Measurements from ENCODE around the gene MTR. TPM values are rescaled to one million over a fixed set of nuclear protein-coding genes. Genes with fewer than 3 reads are reported as not detected.

Gene MTR
- total RNA-seq, 1 experiment from 2014 or later, result 35.5 TPM

DNA sequence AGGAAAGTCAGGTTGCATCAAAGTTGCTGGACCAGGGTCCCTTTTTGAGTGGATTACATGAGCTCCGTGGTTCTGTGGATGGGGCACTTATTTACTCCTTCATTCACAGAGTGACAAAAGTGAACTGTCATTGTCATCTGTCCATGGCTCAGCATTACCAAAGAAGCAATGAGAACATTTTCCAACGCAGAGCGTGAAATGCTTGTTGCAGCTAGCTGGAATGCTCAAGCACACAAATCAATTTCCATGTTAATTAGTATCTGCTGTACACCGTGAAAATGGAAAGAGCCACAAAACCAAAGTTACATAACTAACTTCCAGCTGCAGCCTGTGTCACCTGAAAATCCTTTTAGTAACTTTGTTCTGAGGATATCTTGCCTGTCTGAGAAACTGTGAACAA lies 130.3 kb downstream of the MTR start:
- no CpG with 5 or more reads among the region's 4 CpGs for WGBS (ENCODE audit: extremely low coverage, insufficient read length, low lambda C conversion rate)
- Histone ChIP-seq H2BK12ac (ENCODE audit: insufficient read length, low read depth, low read length) (no peak overlapping the region), H3K9ac (ENCODE audit: extremely low read depth, insufficient read length, low read length) (no peak overlapping the region), H4K20me1 (ENCODE audit: control insufficient read depth, insufficient read depth, insufficient read length) (no peaks in the 10 kb centered on the region), H3K23me2 (ENCODE audit: insufficient read length, low read depth, low read length, poor library complexity, severe bottlenecking) (no peaks in the 10 kb centered on the region), H3K79me2 (ENCODE audit: insufficient read depth, low read length) (no peaks in the 10 kb centered on the region), H3K4me1 (ENCODE audit: insufficient read depth, low read length) (no peaks in the 10 kb centered on the region), H2BK5ac (ENCODE audit: insufficient read length, low read length) (no peak overlapping the region), H2BK15ac (ENCODE audit: low read depth, low read length) (no peak overlapping the region), H3K79me1 (ENCODE audit: insufficient read depth, low read depth, low read length, poor library complexity, severe bottlenecking) (no peaks in the 10 kb centered on the region), H2BK20ac (ENCODE audit: low read depth, low read length, poor library complexity, severe bottlenecking) (no peak overlapping the region), H2BK120ac (ENCODE audit: low read depth, low read length, poor library complexity, severe bottlenecking) (no peak overlapping the region), H3K27ac (ENCODE audit: insufficient read length, low read depth, low read length) (no peak overlapping the region), H3K4ac (ENCODE audit: low read depth, low read length) (no peak overlapping the region), H4K5ac (ENCODE audit: insufficient read length, low read depth, low read length) (no peak overlapping the region), H2AFZ (ENCODE audit: low read length) (no peak overlapping the region), H3K27me3 (ENCODE audit: insufficient read depth, low read length) (no peaks in the 10 kb centered on the region), H4K91ac (ENCODE audit: insufficient read length, low read depth, low read length) (no peak overlapping the region), H2AK5ac (ENCODE audit: insufficient read length, low read length) (no peak overlapping the region), H3T11ph (ENCODE audit: low read length) (no peak overlapping the region), H3K56ac (ENCODE audit: insufficient read length, low read depth, low read length) (no peak overlapping the region), H4K8ac (replicated peaks; ENCODE audit: insufficient read length, low read depth, low read length) (no peak overlapping the region), H3K9me3 (ENCODE audit: control insufficient read depth, low read depth, low read length) (peaks cover 6% of the 10 kb centered on the region), H3K18ac (ENCODE audit: insufficient read length, low read depth, low read length) (no peak overlapping the region), H3K4me2 (ENCODE audit: insufficient read depth, insufficient read length, low read length) (no peak overlapping the region), H3K14ac (ENCODE audit: insufficient read depth, low read length) (no peak overlapping the region), H3K23ac (ENCODE audit: insufficient read length, low read depth, low read length) (no peak overlapping the region)
- peaks cover 0 to 3% of the 10 kb centered on the region in 2 experiments; a peak in 2 of 5 replicates for H3K9me3 Mint-ChIP-seq
- no peak overlapping the region for H3K4me3 Mint-ChIP-seq
- H3K4me1 Mint-ChIP-seq, result peaks cover 7 to 8% of the 10 kb centered on the region in 2 experiments
- no peak overlapping the region for H3K27ac Mint-ChIP-seq
- H3K36me3 Mint-ChIP-seq (ENCODE audit: insufficient read depth in 1 of 3, low read depth in 3 of 3), result peaks cover 0 to 3% (median 0%) of the 10 kb centered on the region in 3 experiments; a peak in 1 of 7 replicates
- no peak for DNase-seq
- TF ChIP-seq, protein P1, sequence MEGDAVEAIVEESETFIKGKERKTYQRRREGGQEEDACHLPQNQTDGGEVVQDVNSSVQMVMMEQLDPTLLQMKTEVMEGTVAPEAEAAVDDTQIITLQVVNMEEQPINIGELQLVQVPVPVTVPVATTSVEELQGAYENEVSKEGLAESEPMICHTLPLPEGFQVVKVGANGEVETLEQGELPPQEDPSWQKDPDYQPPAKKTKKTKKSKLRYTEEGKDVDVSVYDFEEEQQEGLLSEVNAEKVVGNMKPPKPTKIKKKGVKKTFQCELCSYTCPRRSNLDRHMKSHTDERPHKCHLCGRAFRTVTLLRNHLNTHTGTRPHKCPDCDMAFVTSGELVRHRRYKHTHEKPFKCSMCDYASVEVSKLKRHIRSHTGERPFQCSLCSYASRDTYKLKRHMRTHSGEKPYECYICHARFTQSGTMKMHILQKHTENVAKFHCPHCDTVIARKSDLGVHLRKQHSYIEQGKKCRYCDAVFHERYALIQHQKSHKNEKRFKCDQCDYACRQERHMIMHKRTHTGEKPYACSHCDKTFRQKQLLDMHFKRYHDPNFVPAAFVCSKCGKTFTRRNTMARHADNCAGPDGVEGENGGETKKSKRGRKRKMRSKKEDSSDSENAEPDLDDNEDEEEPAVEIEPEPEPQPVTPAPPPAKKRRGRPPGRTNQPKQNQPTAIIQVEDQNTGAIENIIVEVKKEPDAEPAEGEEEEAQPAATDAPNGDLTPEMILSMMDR (conservative IDR thresholded peaks at IDR 0.05), result no peak
- no peaks in the 10 kb centered on the region for H3K27me3 Mint-ChIP-seq (ENCODE audit: low read depth)
